Measurements from ENCODE around the gene JUN. TPM values are rescaled to one million over a fixed set of nuclear protein-coding genes. Genes with fewer than 3 reads are reported as not detected.

The JUN gene
- total RNA-seq, 1 experiment from 2014 or later, result 71.5 TPM

- no TSS peak for BruUV-seq (replicated peaks)
- no peak overlapping the region for H3K4me3 Mint-ChIP-seq (ENCODE audit: unreplicated experiment)
- DNase-seq (ENCODE audit: unreplicated experiment), result no peak
- POLR2A ChIA-PET, result interaction anchor here (1.0 kb wide), 1 partner anchor 26 kb away, joined by 3 read pairs; no protein-coding TSS in a partner anchor
- H3K27me3 Mint-ChIP-seq (ENCODE audit: insufficient read depth, unreplicated experiment), result no peaks in the 10 kb centered on the region
- CTCF ChIA-PET, result interaction anchor here (0.6 to 1.1 kb wide), 3 partner anchors 15 to 641 kb away, joined by 3 to 4 read pairs (median 3); no protein-coding TSS in a partner anchor
- peaks cover 9% of the 10 kb centered on the region for H3K4me1 Mint-ChIP-seq (ENCODE audit: insufficient read depth, unreplicated experiment)
- intact Hi-C loops (cut with micrococcal nuclease), result loop anchor here (10.0 kb wide), 3 partner anchors 257 to 577 kb away; no protein-coding TSS in a partner anchor
- peaks cover 11% of the 10 kb centered on the region for H3K36me3 Mint-ChIP-seq (ENCODE audit: insufficient read depth, unreplicated experiment)
- no peak for TF ChIP-seq CTCF (IDR thresholded peaks at IDR 0.05; ENCODE audit: unreplicated experiment)
- no peaks in the 10 kb centered on the region for H3K9me3 Mint-ChIP-seq (ENCODE audit: unreplicated experiment)
- H3K27ac Mint-ChIP-seq (ENCODE audit: low read depth, unreplicated experiment), result no peak overlapping the region
Observed at GRCh38 chr1:58788259-58788658, 4.4 kb upstream of the JUN start.

- Mint-ChIP-seq H3K4me1 (ENCODE audit: insufficient read depth, unreplicated experiment) (peaks cover 9% of the 10 kb centered on the region), H3K4me3 (ENCODE audit: unreplicated experiment) (no peak overlapping the region), H3K27ac (ENCODE audit: low read depth, unreplicated experiment) (no peak overlapping the region), H3K9me3 (ENCODE audit: unreplicated experiment) (no peaks in the 10 kb centered on the region), H3K36me3 (ENCODE audit: insufficient read depth, unreplicated experiment) (peaks cover 24% of the 10 kb centered on the region), H3K27me3 (ENCODE audit: insufficient read depth, unreplicated experiment) (no peaks in the 10 kb centered on the region)
- no peak for TF ChIP-seq CTCF (IDR thresholded peaks at IDR 0.05; ENCODE audit: unreplicated experiment)
- BruUV-seq (replicated peaks), result no TSS peak
- intact Hi-C loops (cut with micrococcal nuclease), result loop anchor here (10.0 kb wide), 3 partner anchors 258 to 578 kb away; no protein-coding TSS in a partner anchor
- no peak for DNase-seq (ENCODE audit: unreplicated experiment)
- POLR2A ChIA-PET, result interaction anchor here (0.6 to 5.0 kb wide), 7 partner anchors 9 to 658 kb away, joined by 3 to 41 read pairs (median 8); partner anchors contain the start of gene FGGY
- CTCF ChIA-PET, result interaction anchor here (1.2 to 3.1 kb wide), 2 partner anchors 912 to 919 kb away, joined by 3 to 13 read pairs; no protein-coding TSS in a partner anchor
Observed at GRCh38 chr1:58786927-58787245, 3.0 kb upstream of the JUN start.

GRCh38 chr1:58786184-58786926 lies 2.5 kb upstream of the JUN start:
- H3K36me3 Mint-ChIP-seq (ENCODE audit: insufficient read depth, unreplicated experiment), result peaks cover 29% of the 10 kb centered on the region
- DNase-seq (ENCODE audit: unreplicated experiment), result no peak
- TF ChIP-seq CTCF (IDR thresholded peaks at IDR 0.05; ENCODE audit: unreplicated experiment), result no peak
- BruUV-seq (replicated peaks), result no TSS peak
- H3K4me1 Mint-ChIP-seq (ENCODE audit: insufficient read depth, unreplicated experiment), result peaks cover 9% of the 10 kb centered on the region
- ChIA-PET POLR2A (interaction anchor here (0.5 to 8.9 kb wide), 26 partner anchors 9 to 964 kb away, joined by 3 to 73 read pairs (median 9); partner anchors contain the start of gene FGGY), CTCF (interaction anchor here (0.5 to 3.1 kb wide), 8 partner anchors 26 to 919 kb away, joined by 3 to 13 read pairs (median 3); no protein-coding TSS in a partner anchor)
- no peaks in the 10 kb centered on the region for H3K27me3 Mint-ChIP-seq (ENCODE audit: insufficient read depth, unreplicated experiment)
- no peak overlapping the region for H3K4me3 Mint-ChIP-seq (ENCODE audit: unreplicated experiment)
- intact Hi-C loops (cut with micrococcal nuclease), result loop anchor here (10.0 kb wide), 3 partner anchors 258 to 578 kb away; no protein-coding TSS in a partner anchor
- no peak overlapping the region for H3K27ac Mint-ChIP-seq (ENCODE audit: low read depth, unreplicated experiment)
- H3K9me3 Mint-ChIP-seq (ENCODE audit: unreplicated experiment), result no peaks in the 10 kb centered on the region

- Mint-ChIP-seq H3K4me3 (ENCODE audit: unreplicated experiment) (peak overlapping the region; percentile 91), H3K27me3 (ENCODE audit: insufficient read depth, unreplicated experiment) (no peaks in the 10 kb centered on the region), H3K36me3 (ENCODE audit: insufficient read depth, unreplicated experiment) (peaks cover 34% of the 10 kb centered on the region), H3K9me3 (ENCODE audit: unreplicated experiment) (no peaks in the 10 kb centered on the region), H3K4me1 (ENCODE audit: insufficient read depth, unreplicated experiment) (peaks cover 14% of the 10 kb centered on the region), H3K27ac (ENCODE audit: low read depth, unreplicated experiment) (peak overlapping the region; percentile 98)
- DNase-seq (ENCODE audit: unreplicated experiment), result peak; percentile 82
- TF ChIP-seq CTCF (IDR thresholded peaks at IDR 0.05; ENCODE audit: unreplicated experiment), result no peak
- intact Hi-C loops (cut with micrococcal nuclease), result loop anchor here (1.0 to 10.0 kb wide), 13 partner anchors 30 to 973 kb away; no protein-coding TSS in a partner anchor
- BruUV-seq (replicated peaks), result no TSS peak
- POLR2A ChIA-PET, result interaction anchor here (0.5 to 9.2 kb wide), 33 partner anchors 10 to 973 kb away, joined by 3 to 98 read pairs (median 6); partner anchors contain the start of gene FGGY
- CTCF ChIA-PET, result interaction anchor here (0.5 to 3.1 kb wide), 22 partner anchors 12 to 976 kb away, joined by 3 to 13 read pairs (median 4); no protein-coding TSS in a partner anchor
Observed at GRCh38 chr1:58785442-58786058, 1.7 kb upstream of the JUN start.
